Measurements from ENCODE around the gene PSG7. TPM values are rescaled to one million over a fixed set of nuclear protein-coding genes. Genes with fewer than 3 reads are reported as not detected.
"Not testable (repeated sequence)": the region's sequence is repeated elsewhere in the genome, so short reads cannot be mapped to it uniquely, and the experiment has no call there.

PSG7 gene
- total RNA-seq, 1 experiment from 2014 or later = not detected

DNA sequence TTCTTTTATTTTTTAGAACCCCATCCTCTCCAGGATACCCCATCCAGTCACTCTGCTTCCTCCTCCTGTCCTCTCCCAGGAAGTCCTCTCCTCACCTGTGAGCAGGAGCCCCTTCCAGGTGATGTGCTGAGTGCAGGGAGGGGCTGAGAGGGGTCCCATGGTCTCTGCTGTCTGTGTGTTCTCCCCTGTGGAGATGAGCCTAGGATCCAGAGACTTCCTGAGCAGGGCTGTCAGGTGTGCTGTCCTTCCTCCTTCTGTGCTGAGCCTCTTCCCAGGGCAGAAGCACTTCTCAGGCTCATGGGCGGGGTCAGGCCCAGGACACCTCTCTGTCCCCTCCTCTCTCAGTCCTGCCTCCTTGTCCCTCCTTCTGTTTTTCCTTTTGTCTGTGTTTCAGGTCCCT, 19.4 kb downstream of the PSG7 start, which contains the start of gene PSG6:
TSS of gene PSG6 (minus strand) at position 261 of the 400 bp plus-strand sequence. CDS start at position 159, 102 bp downstream.
- H3K4ac ChIP-seq (ENCODE audit: low read depth, low read length); H2AFZ ChIP-seq (ENCODE audit: low read length); H3K4me1 Mint-ChIP-seq; H3T11ph ChIP-seq (ENCODE audit: low read length); H3K27ac Mint-ChIP-seq; H4K5ac ChIP-seq (ENCODE audit: insufficient read length, low read depth, low read length); H3K4me3 Mint-ChIP-seq; H3K79me2 ChIP-seq (ENCODE audit: insufficient read depth, low read length); H3K4me2 ChIP-seq (ENCODE audit: insufficient read depth, insufficient read length, low read length); H4K8ac ChIP-seq (replicated peaks; ENCODE audit: insufficient read length, low read depth, low read length); H3K9ac ChIP-seq (ENCODE audit: extremely low read depth, insufficient read length, low read length); H2BK5ac ChIP-seq (ENCODE audit: insufficient read length, low read length); H3K4me1 ChIP-seq (ENCODE audit: insufficient read depth, low read length); H3K56ac ChIP-seq (ENCODE audit: insufficient read length, low read depth, low read length); H3K23me2 ChIP-seq (ENCODE audit: insufficient read length, low read depth, low read length, poor library complexity, severe bottlenecking); H2BK20ac ChIP-seq (ENCODE audit: low read depth, low read length, poor library complexity, severe bottlenecking); H3K27me3 Mint-ChIP-seq (ENCODE audit: low read depth); H3K27ac ChIP-seq (ENCODE audit: insufficient read length, low read depth, low read length); H4K91ac ChIP-seq (ENCODE audit: insufficient read length, low read depth, low read length); H3K27me3 ChIP-seq (ENCODE audit: insufficient read depth, low read length); H3K23ac ChIP-seq (ENCODE audit: insufficient read length, low read depth, low read length); H2BK15ac ChIP-seq (ENCODE audit: low read depth, low read length); H3K79me1 ChIP-seq (ENCODE audit: insufficient read depth, low read depth, low read length, poor library complexity, severe bottlenecking); H2BK120ac ChIP-seq (ENCODE audit: low read depth, low read length, poor library complexity, severe bottlenecking); H2BK12ac ChIP-seq (ENCODE audit: insufficient read length, low read depth, low read length); H3K14ac ChIP-seq (ENCODE audit: insufficient read depth, low read length); H2AK5ac ChIP-seq (ENCODE audit: insufficient read length, low read length); DNase-seq; H4K20me1 ChIP-seq (ENCODE audit: control insufficient read depth, insufficient read depth, insufficient read length); H3K18ac ChIP-seq (ENCODE audit: insufficient read length, low read depth, low read length): not testable (repeated sequence)
- Mint-ChIP-seq H3K36me3 (ENCODE audit: insufficient read depth in 1 of 3, low read depth in 3 of 3) (peaks cover 16 to 29% (median 21%) of the 10 kb centered on the region in 3 experiments; a peak in 6 of 7 replicates), H3K9me3 (peaks cover 97 to 98% of the 10 kb centered on the region in 2 experiments)
- WGBS (ENCODE audit: extremely low coverage, insufficient read length, low lambda C conversion rate) = no CpG with 5 or more reads among the region's 1 CpG
- H3K9me3 ChIP-seq (ENCODE audit: control insufficient read depth, low read depth, low read length) = peaks cover 72% of the 10 kb centered on the region

DNA sequence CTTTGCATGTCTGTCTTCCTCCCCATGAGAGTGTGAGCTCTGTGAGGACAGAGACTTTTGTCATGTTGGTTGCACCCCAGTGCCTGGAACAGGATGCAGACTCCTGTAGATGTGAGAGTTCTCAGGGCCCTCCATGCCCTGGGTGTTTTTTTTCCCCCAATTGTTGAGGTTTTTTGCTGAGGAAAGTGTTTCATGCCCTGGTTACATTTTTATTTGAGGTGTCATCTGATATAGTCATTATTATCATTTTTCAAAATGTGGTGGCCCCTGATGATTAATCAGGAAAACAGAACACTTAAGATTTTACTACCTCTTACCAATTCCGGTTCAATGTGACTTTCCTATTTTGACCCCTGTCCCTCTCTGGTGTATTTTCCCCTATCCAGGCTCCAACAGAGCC, 20.1 kb downstream of the PSG7 start:
- H3K14ac ChIP-seq (ENCODE audit: insufficient read depth, low read length); H4K20me1 ChIP-seq (ENCODE audit: control insufficient read depth, insufficient read depth, insufficient read length); DNase-seq; H3K27ac Mint-ChIP-seq; H2AFZ ChIP-seq (ENCODE audit: low read length); H3K18ac ChIP-seq (ENCODE audit: insufficient read length, low read depth, low read length); H3K79me1 ChIP-seq (ENCODE audit: insufficient read depth, low read depth, low read length, poor library complexity, severe bottlenecking); H4K8ac ChIP-seq (replicated peaks; ENCODE audit: insufficient read length, low read depth, low read length); H3K4me1 ChIP-seq (ENCODE audit: insufficient read depth, low read length); H3K56ac ChIP-seq (ENCODE audit: insufficient read length, low read depth, low read length); H2BK15ac ChIP-seq (ENCODE audit: low read depth, low read length); H3K4me1 Mint-ChIP-seq; H2BK12ac ChIP-seq (ENCODE audit: insufficient read length, low read depth, low read length); H3K23me2 ChIP-seq (ENCODE audit: insufficient read length, low read depth, low read length, poor library complexity, severe bottlenecking); H3K27me3 Mint-ChIP-seq (ENCODE audit: low read depth); H3K79me2 ChIP-seq (ENCODE audit: insufficient read depth, low read length); H3K4ac ChIP-seq (ENCODE audit: low read depth, low read length); H3K9ac ChIP-seq (ENCODE audit: extremely low read depth, insufficient read length, low read length); H2AK5ac ChIP-seq (ENCODE audit: insufficient read length, low read length); H3K23ac ChIP-seq (ENCODE audit: insufficient read length, low read depth, low read length); H2BK20ac ChIP-seq (ENCODE audit: low read depth, low read length, poor library complexity, severe bottlenecking); H3K27me3 ChIP-seq (ENCODE audit: insufficient read depth, low read length); H3K4me3 Mint-ChIP-seq; H2BK5ac ChIP-seq (ENCODE audit: insufficient read length, low read length); H3K27ac ChIP-seq (ENCODE audit: insufficient read length, low read depth, low read length); H4K5ac ChIP-seq (ENCODE audit: insufficient read length, low read depth, low read length); H4K91ac ChIP-seq (ENCODE audit: insufficient read length, low read depth, low read length); H3T11ph ChIP-seq (ENCODE audit: low read length); H3K4me2 ChIP-seq (ENCODE audit: insufficient read depth, insufficient read length, low read length); H2BK120ac ChIP-seq (ENCODE audit: low read depth, low read length, poor library complexity, severe bottlenecking): not testable (repeated sequence)
- Mint-ChIP-seq H3K36me3 (ENCODE audit: insufficient read depth in 1 of 3, low read depth in 3 of 3) (peaks cover 16 to 27% (median 21%) of the 10 kb centered on the region in 3 experiments; a peak in 6 of 7 replicates), H3K9me3 (peaks cover 96% of the 10 kb centered on the region in 2 experiments)
- peaks cover 71% of the 10 kb centered on the region for H3K9me3 ChIP-seq (ENCODE audit: control insufficient read depth, low read depth, low read length)
- no CpG with 5 or more reads among the region's 1 CpG for WGBS (ENCODE audit: extremely low coverage, insufficient read length, low lambda C conversion rate)

Measured in H9 (cell line).